Subcutaneous adipose tissue (tissue), 4 donors: Measurements from ENCODE around the gene GHRH. TPM values are rescaled to one million over a fixed set of nuclear protein-coding genes. Genes with fewer than 3 reads are reported as not detected.

Experiments used
- CTCF ChIP-seq: fragments of 450-650 bp; IDR thresholded peaks from one replicate; pipeline ENCODE4 v1.5.1; 2016; ENCODE audit warnings: low read depth, mild to moderate bottlenecking, control low read depth, antibody characterized with exemption, moderate library complexity
- total RNA-seq, 4 donors: library from RNA; depleted of rRNA; stranded (reverse); fragments of >200 nt; gene quantifications; one replicate each; pipeline ENCODE4 v1.1.0, GENCODE V29; 2016

Gene GHRH
- total RNA-seq, 4 donors from 2014 or later: not detected

GRCh38 chr20:37288091-37288490 is 26.5 kb upstream of the GHRH start:
- no peak for TF ChIP-seq CTCF

- TF ChIP-seq CTCF: no peak
Observed at GRCh38 chr20:37285664-37286374, 24.2 kb upstream of the GHRH start.

GRCh38 chr20:37284691-37285161 is 23.1 kb upstream of the GHRH start:
- TF ChIP-seq CTCF: no peak

GRCh38 chr20:37283530-37284195 is 22.0 kb upstream of the GHRH start:
- TF ChIP-seq CTCF: no peak

- no peak for TF ChIP-seq CTCF
Observed at GRCh38 chr20:37282556-37282955, 20.9 kb upstream of the GHRH start.

GRCh38 chr20:37280403-37280802 is 18.8 kb upstream of the GHRH start:
- TF ChIP-seq CTCF: no peak

GRCh38 chr20:37279820-37280219 is 18.2 kb upstream of the GHRH start:
- TF ChIP-seq CTCF: no peak
